ENCODE measurements around the gene CAMK1G. TPM values are rescaled to one million over a fixed set of nuclear protein-coding genes. Genes with fewer than 3 reads are reported as not detected.

CAMK1G gene
- polyA plus RNA-seq (2012; rRNA removed) = 15.1 and 18.5 TPM in 2 replicates
- 9.8 and 12.8 TPM in 2 replicates for polyA plus RNA-seq (2012; cell fraction: cytosol; rRNA removed)
- polyA plus RNA-seq (2012; cell fraction: nucleus; rRNA removed) = 14.3 and 16.7 TPM in 2 replicates

- Histone ChIP-seq H3K9me2 (no peaks in the 10 kb centered on the region), H4K20me1 (ENCODE audit: insufficient read depth) (no peaks in the 10 kb centered on the region), H3K4me1 (ENCODE audit: control insufficient read depth in 1 of 2, insufficient read depth in 2 of 2, low read depth in 1 of 2, low read length in 1 of 2) (peaks cover 18 to 32% of the 10 kb centered on the region in 2 experiments), H3K9me3 (no peaks in the 10 kb centered on the region), H3K4me2 (peak within 1 kb of the TSS; percentile 87), H3K4me3 (ENCODE audit: low read depth in 2 of 2, low read length in 1 of 2) (peak within 1 kb of the TSS; percentile 45 to 80), H3K36me3 (replicated peaks in 1 of 2; ENCODE audit: control insufficient read depth in 1 of 2, insufficient read depth in 2 of 2, low read length in 1 of 2) (no peaks in the 10 kb centered on the region), H3K27ac (ENCODE audit: low read depth in 2 of 2, low read length in 1 of 2) (peak within 1 kb of the TSS; percentile 8 to 89; a peak in 1 of 4 replicates), H3K79me2 (ENCODE audit: insufficient read depth) (peaks cover 30% of the 10 kb centered on the region), H2AFZ (ENCODE audit: low read depth) (peak within 1 kb of the TSS; percentile 42; the same call in 1 of the 2 replicates), H3F3A (replicated peaks; ENCODE audit: insufficient read depth) (peaks cover 26% of the 10 kb centered on the region), H3K9ac (peak within 1 kb of the TSS; percentile 71), H3K27me3 (ENCODE audit: insufficient read depth) (no peaks in the 10 kb centered on the region)
- peak; percentile 57 for DNase-seq
- ChIA-PET CTCF (interaction anchor here (0.6 to 14.3 kb wide), 8 partner anchors 7 to 209 kb away, joined by 3 to 139 read pairs (median 7); partner anchors contain the start of gene G0S2), POLR2A (no interaction called here)
- 15% methylated on average over 6 of the region's 6 CpGs for WGBS (ENCODE audit: low lambda C conversion rate)
- peak; percentile 83; the same call in 1 of the 2 replicates for TF ChIP-seq FOSL2 (IDR thresholded peaks at IDR 0.05; ENCODE audit: borderline replicate concordance, low read depth)
- no peak; the same call in 1 of the 2 replicates for TF ChIP-seq NFIC (IDR thresholded peaks at IDR 0.05; ENCODE audit: borderline replicate concordance)
- no peak for TF ChIP-seq RCOR1 (IDR thresholded peaks at IDR 0.05; ENCODE audit: low read length)
- no peak for TF ChIP-seq CHD2 (IDR thresholded peaks at IDR 0.05; ENCODE audit: low read length, partially characterized antibody)
- TF ChIP-seq TAF1 (IDR thresholded peaks at IDR 0.05; ENCODE audit: borderline replicate concordance, low read depth, low read length) = peak; percentile 80
- no peak for TF ChIP-seq FOXM1 (IDR thresholded peaks at IDR 0.05; ENCODE audit: low read depth)
- no peak for TF ChIP-seq MXI1 (IDR thresholded peaks at IDR 0.05; ENCODE audit: low read depth, low read length)
- TF ChIP-seq POLR2AphosphoS5 (IDR thresholded peaks at IDR 0.05; ENCODE audit: low read depth, low read length) = peak; percentile 96
- TF ChIP-seq EP300 (IDR thresholded peaks at IDR 0.05; ENCODE audit: borderline replicate concordance in 1 of 2, low read depth in 1 of 2, low read length in 1 of 2) = no peak; a peak in 1 of 4 replicates
- TF ChIP-seq MEF2A (IDR thresholded peaks at IDR 0.05; ENCODE audit: borderline replicate concordance, low read depth) = no peak
- TF ChIP-seq REST (IDR thresholded peaks at IDR 0.05; ENCODE audit: low read depth, low read length) = no peak
- no peak for TF ChIP-seq CTCF (IDR thresholded peaks at IDR 0.05)
- no peak for TF ChIP-seq RXRA (IDR thresholded peaks at IDR 0.05; ENCODE audit: borderline replicate concordance, low read depth)
- TF ChIP-seq EZH2phosphoT487 (IDR thresholded peaks at IDR 0.05; ENCODE audit: borderline replicate concordance, low read depth) = no peak
- TF ChIP-seq RAD21 (IDR thresholded peaks at IDR 0.05; ENCODE audit: low read length) = no peak
- no peak for TF ChIP-seq GATA2 (CRISPR knock-in tag; IDR thresholded peaks at IDR 0.05)
- TF ChIP-seq IRF3 (IDR thresholded peaks at IDR 0.05; ENCODE audit: low read depth, low read length) = no peak
- no peak for TF ChIP-seq USF2 (IDR thresholded peaks at IDR 0.05; ENCODE audit: borderline replicate concordance, low read depth, low read length)
- peak; percentile 52; the same call in 1 of the 2 replicates for TF ChIP-seq JUND (IDR thresholded peaks at IDR 0.05)
- TF ChIP-seq USF1 (IDR thresholded peaks at IDR 0.05; ENCODE audit: borderline replicate concordance, low read depth) = no peak
- TF ChIP-seq SMC3 (IDR thresholded peaks at IDR 0.05; ENCODE audit: low read depth, low read length) = no peak
- TF ChIP-seq TCF12 (IDR thresholded peaks at IDR 0.05) = no peak
- no peak for TF ChIP-seq GABPA (IDR thresholded peaks at IDR 0.05; ENCODE audit: low read depth)
- 0 out of 2 replicates have a peak, but pooled peaks have one; percentile 15 for TF ChIP-seq MAX (IDR thresholded peaks at IDR 0.05; ENCODE audit: low read depth)
- TF ChIP-seq TEAD4 (IDR thresholded peaks at IDR 0.05; ENCODE audit: borderline replicate concordance, insufficient read depth) = 0 out of 2 replicates have a peak, but pooled peaks have one; percentile 17
- no peak for TF ChIP-seq ELF1 (IDR thresholded peaks at IDR 0.05)
These were observed at the start of gene CAMK1G for GRCh38 chr1:209583408-209583807. TSS of gene CAMK1G (plus strand) at chr1:209583714. CDS start at chr1:209594984, 11,270 bp downstream.

Measured in SK-N-SH (cell line).